ENCODE data around the gene DENND5A.

DENND5A gene

DNA sequence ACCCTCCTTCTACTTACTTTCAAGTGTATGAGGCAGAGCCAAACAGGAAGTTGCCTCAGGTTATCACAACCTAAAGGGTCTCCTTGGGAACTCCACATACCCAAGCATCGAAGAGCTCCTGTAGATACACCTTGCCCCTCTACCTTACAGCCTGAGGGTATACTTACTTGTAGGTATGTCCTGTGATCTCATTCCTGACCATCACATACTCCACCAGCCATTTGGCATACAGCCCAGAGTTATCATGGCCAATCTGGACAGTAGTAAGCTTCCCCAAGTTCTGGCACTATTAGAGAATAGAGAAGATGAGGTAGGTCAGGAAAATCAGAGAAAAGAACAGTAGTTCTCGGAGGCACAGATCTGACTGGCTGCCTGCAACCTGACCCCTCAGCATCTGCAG lies 120.3 kb downstream of the DENND5A start:
- no peaks in the 10 kb centered on the region for H3K4me1 ChIP-seq (ENCODE audit: control insufficient read depth, low read length)
- no peaks in the 10 kb centered on the region for H3K9me3 ChIP-seq (ENCODE audit: control insufficient read depth, insufficient read depth, low read length)
- H3K79me2 ChIP-seq (ENCODE audit: control insufficient read depth, low read length): no peaks in the 10 kb centered on the region
- H3K27me3 ChIP-seq (ENCODE audit: control insufficient read depth, low read length): no peaks in the 10 kb centered on the region
- no peak overlapping the region for H3K4me3 ChIP-seq (ENCODE audit: low read length)
- no peaks in the 10 kb centered on the region for H4K20me1 ChIP-seq (ENCODE audit: control insufficient read depth, insufficient read depth, low read depth, low read length)
- TF ChIP-seq EZH2phosphoT487 (IDR thresholded peaks at IDR 0.05; ENCODE audit: borderline replicate concordance, low read length) (no peak), CTCF (IDR thresholded peaks at IDR 0.05; ENCODE audit: low read depth, low read length, poor library complexity, severe bottlenecking) (no peak)
- H3K9me2 ChIP-seq (replicated peaks; ENCODE audit: control insufficient read depth, low read length): no peaks in the 10 kb centered on the region
- no peaks in the 10 kb centered on the region for H3K36me3 ChIP-seq (ENCODE audit: control insufficient read depth, low read length)
- H3F3A ChIP-seq (ENCODE audit: control insufficient read depth, insufficient read depth): no peaks in the 10 kb centered on the region
- H3K4me2 ChIP-seq (ENCODE audit: low read length): no peak overlapping the region
- no peak overlapping the region for H3K27ac ChIP-seq (ENCODE audit: low read depth, low read length)

DNA sequence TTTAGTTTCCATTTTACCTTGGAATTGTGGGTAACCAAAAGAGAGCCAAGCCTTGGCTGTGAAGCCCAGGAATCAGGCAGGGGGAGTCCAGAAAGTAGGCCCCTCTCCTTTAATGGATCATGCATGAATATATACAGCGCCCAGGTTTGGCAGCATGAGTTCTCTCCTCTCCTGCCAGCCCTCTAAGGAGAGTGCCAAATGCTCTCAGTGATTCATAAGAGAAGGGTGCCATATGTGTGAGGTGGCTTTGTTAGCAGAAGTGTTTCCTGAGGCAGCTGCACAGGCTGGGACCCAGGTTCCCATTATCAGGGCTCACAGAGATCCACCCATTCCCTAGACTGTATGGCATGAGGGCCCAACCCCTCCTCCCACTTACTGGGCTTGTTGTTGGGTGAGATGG lies 121.4 kb downstream of the DENND5A start:
- no peak overlapping the region for H3K4me3 ChIP-seq (ENCODE audit: low read length)
- no peaks in the 10 kb centered on the region for H3K9me2 ChIP-seq (replicated peaks; ENCODE audit: control insufficient read depth, low read length)
- H3K4me2 ChIP-seq (ENCODE audit: low read length): no peak overlapping the region
- no peaks in the 10 kb centered on the region for H3K27me3 ChIP-seq (ENCODE audit: control insufficient read depth, low read length)
- H3K36me3 ChIP-seq (ENCODE audit: control insufficient read depth, low read length): no peaks in the 10 kb centered on the region
- H3K79me2 ChIP-seq (ENCODE audit: control insufficient read depth, low read length): no peaks in the 10 kb centered on the region
- no peaks in the 10 kb centered on the region for H3F3A ChIP-seq (ENCODE audit: control insufficient read depth, insufficient read depth)
- H3K9me3 ChIP-seq (ENCODE audit: control insufficient read depth, insufficient read depth, low read length): no peaks in the 10 kb centered on the region
- no peaks in the 10 kb centered on the region for H3K4me1 ChIP-seq (ENCODE audit: control insufficient read depth, low read length)
- H4K20me1 ChIP-seq (ENCODE audit: control insufficient read depth, insufficient read depth, low read depth, low read length): no peaks in the 10 kb centered on the region
- TF ChIP-seq EZH2phosphoT487 (IDR thresholded peaks at IDR 0.05; ENCODE audit: borderline replicate concordance, low read length) (no peak), CTCF (IDR thresholded peaks at IDR 0.05; ENCODE audit: low read depth, low read length, poor library complexity, severe bottlenecking) (no peak)
- H3K27ac ChIP-seq (ENCODE audit: low read depth, low read length): no peak overlapping the region

DNA sequence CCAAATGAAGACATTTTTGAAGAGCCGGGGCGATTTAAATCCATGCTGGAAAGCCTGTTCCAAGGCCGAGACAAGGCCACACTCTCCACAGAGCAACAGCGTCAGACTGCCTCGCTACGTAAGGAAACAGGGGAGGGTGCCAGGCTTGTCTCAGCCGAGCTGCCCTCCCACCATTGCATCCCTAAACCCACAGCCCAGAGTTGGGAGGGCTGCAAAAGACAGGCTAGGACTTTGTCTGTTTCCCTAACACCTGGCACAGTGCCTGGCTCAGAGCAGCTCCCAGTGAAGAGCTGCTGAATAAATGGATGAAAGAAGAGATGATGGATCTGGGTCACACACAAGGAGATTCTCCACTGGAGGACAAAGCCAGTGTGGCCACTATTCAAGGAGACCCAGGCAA lies 122.4 kb downstream of the DENND5A start:
- no peaks in the 10 kb centered on the region for H3K9me2 ChIP-seq (replicated peaks; ENCODE audit: control insufficient read depth, low read length)
- no peaks in the 10 kb centered on the region for H3F3A ChIP-seq (ENCODE audit: control insufficient read depth, insufficient read depth)
- no peaks in the 10 kb centered on the region for H4K20me1 ChIP-seq (ENCODE audit: control insufficient read depth, insufficient read depth, low read depth, low read length)
- H3K36me3 ChIP-seq (ENCODE audit: control insufficient read depth, low read length): no peaks in the 10 kb centered on the region
- no peaks in the 10 kb centered on the region for H3K9me3 ChIP-seq (ENCODE audit: control insufficient read depth, insufficient read depth, low read length)
- H3K4me1 ChIP-seq (ENCODE audit: control insufficient read depth, low read length): no peaks in the 10 kb centered on the region
- H3K79me2 ChIP-seq (ENCODE audit: control insufficient read depth, low read length): no peaks in the 10 kb centered on the region
- H3K4me3 ChIP-seq (ENCODE audit: low read length): no peak overlapping the region
- H3K4me2 ChIP-seq (ENCODE audit: low read length): no peak overlapping the region
- H3K27ac ChIP-seq (ENCODE audit: low read depth, low read length): no peak overlapping the region
- no peak for TF ChIP-seq EZH2phosphoT487 (IDR thresholded peaks at IDR 0.05; ENCODE audit: borderline replicate concordance, low read length)
- no peaks in the 10 kb centered on the region for H3K27me3 ChIP-seq (ENCODE audit: control insufficient read depth, low read length)

GRCh38 chr11:9141186-9141585 lies 124.0 kb downstream of the DENND5A start:
- Histone ChIP-seq H3K9me2 (replicated peaks; ENCODE audit: control insufficient read depth, low read length) (no peaks in the 10 kb centered on the region), H3K36me3 (ENCODE audit: control insufficient read depth, low read length) (no peaks in the 10 kb centered on the region), H3K27me3 (ENCODE audit: control insufficient read depth, low read length) (no peaks in the 10 kb centered on the region), H3K79me2 (ENCODE audit: control insufficient read depth, low read length) (no peaks in the 10 kb centered on the region), H3F3A (ENCODE audit: control insufficient read depth, insufficient read depth) (no peaks in the 10 kb centered on the region), H3K4me2 (ENCODE audit: low read length) (no peak overlapping the region), H3K4me1 (ENCODE audit: control insufficient read depth, low read length) (no peaks in the 10 kb centered on the region), H3K27ac (ENCODE audit: low read depth, low read length) (no peak overlapping the region), H4K20me1 (ENCODE audit: control insufficient read depth, insufficient read depth, low read depth, low read length) (no peaks in the 10 kb centered on the region), H3K4me3 (ENCODE audit: low read length) (no peak overlapping the region), H3K9me3 (ENCODE audit: control insufficient read depth, insufficient read depth, low read length) (no peaks in the 10 kb centered on the region)
- TF ChIP-seq CTCF (IDR thresholded peaks at IDR 0.05; ENCODE audit: low read depth, low read length, poor library complexity, severe bottlenecking) (no peak), EZH2phosphoT487 (IDR thresholded peaks at IDR 0.05; ENCODE audit: borderline replicate concordance, low read length) (no peak)

Measured in DOHH2 (cell line).